ENCODE data around the gene RNF180. TPM values are rescaled to one million over a fixed set of nuclear protein-coding genes. Genes with fewer than 3 reads are reported as not detected.
"Not testable (repeated sequence)": the region's sequence is repeated elsewhere in the genome, so short reads cannot be mapped to it uniquely, and the experiment has no call there.

RNF180 gene
- total RNA-seq, 1 donor from 2014 or later: 14.0 TPM

DNA sequence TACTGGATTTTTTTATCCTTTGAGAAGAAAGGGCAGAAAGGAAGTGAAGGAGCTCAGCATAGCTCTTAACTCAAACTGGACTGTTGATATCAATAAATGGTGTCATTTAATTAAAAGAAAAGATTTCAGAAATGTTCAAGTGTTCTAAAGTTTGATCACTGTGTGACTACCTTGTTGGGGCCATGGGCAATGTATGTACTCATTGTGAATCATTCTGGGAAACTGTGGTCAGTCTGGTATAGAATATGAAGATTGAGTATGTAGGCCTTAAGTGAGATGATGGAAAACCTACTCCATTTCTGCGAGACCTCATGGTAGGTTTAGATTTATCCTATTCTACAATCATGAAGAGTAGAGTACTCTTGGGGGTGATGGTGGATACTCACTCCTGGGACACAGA is 175.7 kb downstream of the RNF180 start:
- Histone ChIP-seq H3K27ac (no peak overlapping the region), H3K4me3 (no peak overlapping the region), H3K36me3 (no peaks in the 10 kb centered on the region), H3K4me1 (no peaks in the 10 kb centered on the region), H3K27me3 (no peaks in the 10 kb centered on the region), H3K9me3 (no peaks in the 10 kb centered on the region)
- no peak for DNase-seq
- TF ChIP-seq, protein P1, sequence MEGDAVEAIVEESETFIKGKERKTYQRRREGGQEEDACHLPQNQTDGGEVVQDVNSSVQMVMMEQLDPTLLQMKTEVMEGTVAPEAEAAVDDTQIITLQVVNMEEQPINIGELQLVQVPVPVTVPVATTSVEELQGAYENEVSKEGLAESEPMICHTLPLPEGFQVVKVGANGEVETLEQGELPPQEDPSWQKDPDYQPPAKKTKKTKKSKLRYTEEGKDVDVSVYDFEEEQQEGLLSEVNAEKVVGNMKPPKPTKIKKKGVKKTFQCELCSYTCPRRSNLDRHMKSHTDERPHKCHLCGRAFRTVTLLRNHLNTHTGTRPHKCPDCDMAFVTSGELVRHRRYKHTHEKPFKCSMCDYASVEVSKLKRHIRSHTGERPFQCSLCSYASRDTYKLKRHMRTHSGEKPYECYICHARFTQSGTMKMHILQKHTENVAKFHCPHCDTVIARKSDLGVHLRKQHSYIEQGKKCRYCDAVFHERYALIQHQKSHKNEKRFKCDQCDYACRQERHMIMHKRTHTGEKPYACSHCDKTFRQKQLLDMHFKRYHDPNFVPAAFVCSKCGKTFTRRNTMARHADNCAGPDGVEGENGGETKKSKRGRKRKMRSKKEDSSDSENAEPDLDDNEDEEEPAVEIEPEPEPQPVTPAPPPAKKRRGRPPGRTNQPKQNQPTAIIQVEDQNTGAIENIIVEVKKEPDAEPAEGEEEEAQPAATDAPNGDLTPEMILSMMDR (IDR thresholded peaks at IDR 0.05): no peak
- ATAC-seq: no peak
- intact Hi-C loops (cut with DNase I): no loop called here

DNA sequence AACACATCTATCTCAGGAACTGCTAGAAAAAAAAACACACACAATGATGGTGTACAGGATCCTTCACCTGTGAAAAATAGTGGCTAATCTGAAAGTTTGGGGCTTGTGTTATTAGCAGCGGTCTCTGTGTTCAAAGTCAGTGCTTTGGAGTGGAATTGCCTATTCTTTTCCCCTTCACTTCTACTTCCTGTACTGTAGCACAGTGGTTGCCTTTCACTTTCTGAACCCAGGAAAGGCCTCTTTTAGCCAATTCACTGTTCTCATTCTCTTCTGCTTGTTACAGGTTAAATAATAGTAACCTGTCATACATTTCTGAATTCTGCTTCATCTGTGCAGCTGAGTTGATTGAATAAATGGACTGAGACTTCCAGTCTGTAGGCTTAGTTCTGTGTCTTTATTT is 178.9 kb downstream of the RNF180 start:
- DNase-seq (no peak), ATAC-seq (no peak)
- Histone ChIP-seq H3K27me3 (no peaks in the 10 kb centered on the region), H3K9me3 (no peaks in the 10 kb centered on the region), H3K27ac (no peak overlapping the region), H3K4me1 (no peaks in the 10 kb centered on the region), H3K4me3 (no peak overlapping the region), H3K36me3 (no peaks in the 10 kb centered on the region)
- TF ChIP-seq, protein P1 (IDR thresholded peaks at IDR 0.05): no peak
- intact Hi-C loops (cut with DNase I): no loop called here

DNA sequence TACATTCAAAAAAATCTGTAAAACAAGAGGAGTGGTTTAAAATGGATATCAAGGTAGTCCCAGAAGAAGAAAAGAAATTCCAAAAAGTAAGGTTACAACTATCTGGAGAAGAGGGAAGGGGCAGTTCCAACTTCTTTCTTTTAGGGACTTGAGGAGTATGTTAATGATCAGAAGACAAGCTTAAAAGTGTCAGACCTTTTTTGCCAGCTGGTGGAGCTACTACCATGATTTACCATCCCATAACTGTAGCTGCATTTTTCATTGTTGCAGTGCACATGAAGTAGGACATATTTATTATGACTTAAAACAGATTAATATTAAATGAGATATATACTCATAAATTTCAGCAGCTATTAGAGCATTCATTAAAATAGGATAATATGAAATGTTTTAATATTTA is 181.7 kb downstream of the RNF180 start:
- no peak for DNase-seq
- ATAC-seq: no peak
- intact Hi-C loops (cut with DNase I): no loop called here
- H3K27ac ChIP-seq: no peak overlapping the region
- H3K4me1 ChIP-seq: no peaks in the 10 kb centered on the region
- H3K4me3 ChIP-seq: no peak overlapping the region
- H3K9me3 ChIP-seq: no peaks in the 10 kb centered on the region
- TF ChIP-seq, protein P1 (IDR thresholded peaks at IDR 0.05): no peak
- H3K36me3 ChIP-seq: no peaks in the 10 kb centered on the region
- no peaks in the 10 kb centered on the region for H3K27me3 ChIP-seq

DNA sequence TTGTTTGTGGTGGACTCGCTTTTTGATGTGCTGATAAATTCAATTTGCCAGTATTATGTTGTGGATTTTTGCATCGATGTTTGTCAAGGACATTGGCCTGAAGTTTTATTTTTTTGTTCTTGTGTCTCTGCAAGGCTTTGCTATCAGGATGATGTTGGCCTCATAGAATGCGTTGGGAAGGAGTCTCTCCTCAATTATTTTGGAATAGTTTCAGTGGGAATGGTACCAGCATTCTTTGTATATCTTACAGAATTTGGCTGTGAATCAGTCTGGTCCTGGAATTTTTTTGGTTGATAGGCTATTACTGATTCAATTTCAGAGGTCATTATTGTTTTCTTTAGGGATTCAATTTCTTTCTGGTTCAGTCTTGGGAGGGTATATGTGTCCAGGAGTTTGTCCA is 198.8 kb downstream of the RNF180 start:
- no peaks in the 10 kb centered on the region for H3K27me3 ChIP-seq
- DNase-seq: no peak
- TF ChIP-seq, protein P1 (IDR thresholded peaks at IDR 0.05): no peak
- H3K4me1 ChIP-seq: no peaks in the 10 kb centered on the region
- no peak for ATAC-seq
- H3K27ac ChIP-seq: no peak overlapping the region
- no peak overlapping the region for H3K4me3 ChIP-seq
- intact Hi-C loops (cut with DNase I): no loop called here
- no peaks in the 10 kb centered on the region for H3K36me3 ChIP-seq
- peaks cover 5% of the 10 kb centered on the region for H3K9me3 ChIP-seq

DNA sequence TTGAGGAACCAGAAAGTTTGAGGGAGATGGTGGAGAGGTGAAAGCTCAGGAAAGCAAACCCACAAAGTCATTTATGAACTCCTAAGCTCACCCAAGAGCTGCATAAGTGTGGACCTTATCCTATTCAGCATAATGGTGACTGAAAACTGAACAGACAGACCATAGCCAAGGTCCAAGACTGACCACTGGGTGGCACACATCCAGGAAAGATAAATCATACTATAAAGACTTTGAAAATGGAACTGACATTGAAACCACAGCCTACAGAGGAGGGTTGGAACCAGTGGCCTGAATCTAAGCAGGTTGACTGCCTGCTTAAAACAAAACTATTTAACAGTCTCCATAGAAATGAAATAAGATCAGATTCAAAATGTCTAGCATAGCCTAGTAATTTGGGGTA is 219.1 kb downstream of the RNF180 start:
- intact Hi-C loops (cut with DNase I): no loop called here
- ATAC-seq (no peak), DNase-seq (no peak)
- Histone ChIP-seq H3K9me3 (no peaks in the 10 kb centered on the region), H3K27ac (no peak overlapping the region), H3K36me3 (no peaks in the 10 kb centered on the region), H3K27me3 (no peaks in the 10 kb centered on the region), H3K4me3 (no peak overlapping the region), H3K4me1 (no peaks in the 10 kb centered on the region)
- TF ChIP-seq, protein P1 (IDR thresholded peaks at IDR 0.05): no peak

DNA sequence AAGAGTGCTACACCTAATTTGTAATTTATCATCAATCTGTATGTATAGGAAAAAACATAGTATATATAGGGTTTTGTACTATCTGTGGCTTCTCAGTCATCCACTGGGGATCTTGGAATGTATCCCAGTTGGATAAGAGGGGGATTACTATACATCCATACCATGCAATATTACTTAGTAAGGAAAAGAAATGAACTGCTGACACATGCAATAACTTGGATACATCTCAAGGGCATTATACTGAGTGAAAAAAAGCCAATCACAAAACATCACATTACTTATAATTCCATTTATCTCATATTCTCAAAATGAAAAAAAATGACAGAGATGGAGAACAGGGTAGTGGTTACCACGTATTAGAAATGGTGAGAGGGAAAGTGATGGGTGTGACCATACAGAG is 231.9 kb downstream of the RNF180 start:
- TF ChIP-seq, protein P1 (IDR thresholded peaks at IDR 0.05): no peak
- H3K9me3 ChIP-seq: no peaks in the 10 kb centered on the region
- H3K27me3 ChIP-seq: no peaks in the 10 kb centered on the region
- H3K36me3 ChIP-seq: no peaks in the 10 kb centered on the region
- intact Hi-C loops (cut with DNase I): no loop called here
- H3K27ac ChIP-seq: no peak overlapping the region
- no peak overlapping the region for H3K4me3 ChIP-seq
- ATAC-seq (no peak), DNase-seq (no peak)
- no peaks in the 10 kb centered on the region for H3K4me1 ChIP-seq

DNA sequence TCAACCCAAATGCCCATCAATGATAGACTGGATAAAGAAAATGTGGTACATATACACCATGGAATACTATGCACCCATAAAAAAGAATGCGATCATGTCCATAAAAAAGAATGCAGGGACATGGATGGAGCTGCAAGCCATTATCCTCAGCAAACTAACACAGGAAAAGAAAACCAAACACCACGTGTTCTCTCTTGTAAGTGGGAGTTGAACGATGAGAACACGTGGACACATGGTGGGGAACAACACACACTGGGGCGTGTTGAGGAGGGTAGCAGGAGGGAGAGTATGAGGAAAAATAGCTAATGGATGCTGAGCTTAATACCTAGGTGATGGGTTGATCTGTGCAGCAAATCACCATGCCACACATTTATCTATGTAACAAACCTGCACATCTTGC is 233.1 kb downstream of the RNF180 start:
- H3K36me3 ChIP-seq; H3K4me3 ChIP-seq; H3K4me1 ChIP-seq; H3K27me3 ChIP-seq; H3K27ac ChIP-seq; DNase-seq; intact Hi-C loops (cut with DNase I); H3K9me3 ChIP-seq; ATAC-seq: not testable (repeated sequence)

DNA sequence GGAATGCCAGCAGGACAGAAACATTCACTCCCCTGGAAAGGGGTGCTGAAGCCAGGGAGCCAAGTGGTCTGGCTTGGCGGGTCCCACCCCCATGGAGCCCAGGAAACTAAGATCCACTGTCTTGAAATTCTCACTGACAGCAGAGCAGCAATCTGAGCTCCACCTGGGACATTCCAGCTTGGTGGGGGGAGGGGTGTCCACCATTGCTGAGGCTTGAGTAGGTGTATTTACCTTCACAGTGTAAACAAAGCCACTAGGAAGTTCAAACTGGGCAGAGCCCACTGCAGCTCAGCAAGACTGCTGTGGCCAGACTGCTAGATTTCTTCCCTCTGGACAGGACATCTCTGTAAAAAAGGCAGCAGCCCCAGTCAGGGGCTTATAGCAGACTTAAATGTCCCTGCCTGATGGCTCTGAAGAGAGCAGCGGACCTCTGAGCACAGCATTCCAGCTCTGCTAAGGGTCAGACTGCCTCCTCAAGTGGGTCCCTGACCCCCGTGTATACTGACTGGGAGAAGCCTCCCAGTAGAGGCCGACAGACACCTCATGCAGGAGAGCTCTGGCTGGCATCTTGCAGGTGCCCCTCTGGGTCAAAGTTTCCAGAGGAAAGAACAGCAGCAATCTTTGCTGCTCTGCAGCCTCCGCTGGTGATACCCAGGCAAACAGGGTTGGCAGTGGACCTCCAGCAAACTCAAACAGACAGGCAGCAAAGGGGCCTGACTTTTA is 241.6 kb downstream of the RNF180 start:
- H3K27me3 ChIP-seq; H3K27ac ChIP-seq; ATAC-seq; DNase-seq; H3K9me3 ChIP-seq; H3K4me3 ChIP-seq; H3K36me3 ChIP-seq; H3K4me1 ChIP-seq; intact Hi-C loops (cut with DNase I): not testable (repeated sequence)
